ENCODE data around the gene ASIC2.

Gene ASIC2

GRCh38 chr17:33072421-33073161, 220.5 kb downstream of the ASIC2 start:
- H2BK120ac ChIP-seq (ENCODE audit: low read depth, low read length) = no peak overlapping the region
- H3K27ac ChIP-seq (replicated peaks; ENCODE audit: low read length) = no peak overlapping the region
- no CpG with 5 or more reads among the region's 12 CpGs for WGBS, 2 donors (ENCODE audit: extremely low coverage in 2 of 2, insufficient read length in 2 of 2, insufficient replicate concordance in 1 of 2)

GRCh38 chr17:33071656-33072055, 221.4 kb downstream of the ASIC2 start:
- H3K4ac ChIP-seq (ENCODE audit: low read length) = no peak overlapping the region
- H3K4me1 ChIP-seq (ENCODE audit: control insufficient read depth in 2 of 2, insufficient read depth in 1 of 2, low read depth in 1 of 2, low read length in 2 of 2) = peaks cover 0 to 15% of the 10 kb centered on the region in 2 donors
- H2BK120ac ChIP-seq (ENCODE audit: low read depth, low read length) = no peak overlapping the region
- no peak overlapping the region for H2AK5ac ChIP-seq (ENCODE audit: low read depth, low read length)
- no peak overlapping the region for H3K4me3 ChIP-seq (ENCODE audit: low read length in 2 of 2)
- no peak overlapping the region for H2BK12ac ChIP-seq (ENCODE audit: low read length)
- H3K27me3 ChIP-seq (ENCODE audit: control insufficient read depth in 3 of 3, insufficient read depth in 3 of 3, low read depth in 1 of 3, low read length in 3 of 3) = no peaks in the 10 kb centered on the region
- no peaks in the 10 kb centered on the region for H3K79me1 ChIP-seq (ENCODE audit: low read depth, low read length)
- no peak overlapping the region for H2AFZ ChIP-seq (ENCODE audit: low read length)
- no peak overlapping the region for H3K4me2 ChIP-seq (ENCODE audit: insufficient read depth, low read length, poor library complexity, severe bottlenecking)
- no peaks in the 10 kb centered on the region for H3K9me3 ChIP-seq (replicated peaks in 1 of 2; ENCODE audit: control insufficient read depth in 2 of 2, insufficient read depth in 1 of 2, low read depth in 1 of 2, low read length in 2 of 2)
- no peak overlapping the region for H2BK5ac ChIP-seq (ENCODE audit: low read length)
- no peak overlapping the region for H4K8ac ChIP-seq (ENCODE audit: low read depth, low read length)
- no peak overlapping the region for H3K23ac ChIP-seq (ENCODE audit: low read depth, low read length, poor library complexity)
- no peaks in the 10 kb centered on the region for H3K36me3 ChIP-seq (replicated peaks in 1 of 2; ENCODE audit: control insufficient read depth in 2 of 2, insufficient read depth in 2 of 2, low read length in 2 of 2)
- H3K9ac ChIP-seq (ENCODE audit: low read depth, low read length, poor library complexity) = no peak overlapping the region
- H4K91ac ChIP-seq (ENCODE audit: low read depth, low read length, poor library complexity) = no peak overlapping the region
- H3K18ac ChIP-seq (ENCODE audit: low read length) = no peak overlapping the region
- no peak for DNase-seq (ENCODE audit: low spot score)
- no peak overlapping the region for H3K14ac ChIP-seq (ENCODE audit: low read length)
- H3K27ac ChIP-seq (replicated peaks; ENCODE audit: low read length) = no peak overlapping the region
- H2BK15ac ChIP-seq (ENCODE audit: low read length) = no peak overlapping the region

More at GRCh38 chr17:33072421-33073161, 220.5 kb downstream of the ASIC2 start:
- no peak overlapping the region for H3K18ac ChIP-seq (ENCODE audit: low read length)
- no peak overlapping the region for H3K14ac ChIP-seq (ENCODE audit: low read length)
- no peak overlapping the region for H2BK15ac ChIP-seq (ENCODE audit: low read length)
- no peak overlapping the region for H3K9ac ChIP-seq (ENCODE audit: low read depth, low read length, poor library complexity)
- no peak overlapping the region for H2BK5ac ChIP-seq (ENCODE audit: low read length)
- H3K4me3 ChIP-seq (ENCODE audit: low read length in 2 of 2) = no peak overlapping the region
- no peak overlapping the region for H4K8ac ChIP-seq (ENCODE audit: low read depth, low read length)
- H3K4me2 ChIP-seq (ENCODE audit: insufficient read depth, low read length, poor library complexity, severe bottlenecking) = no peak overlapping the region
- no peaks in the 10 kb centered on the region for H3K79me1 ChIP-seq (ENCODE audit: low read depth, low read length)
- peaks cover 0 to 4% (median 0%) of the 10 kb centered on the region in 3 experiments for H3K27me3 ChIP-seq (ENCODE audit: control insufficient read depth in 3 of 3, insufficient read depth in 3 of 3, low read depth in 1 of 3, low read length in 3 of 3)
- H3K4me1 ChIP-seq (ENCODE audit: control insufficient read depth in 2 of 2, insufficient read depth in 1 of 2, low read depth in 1 of 2, low read length in 2 of 2) = peaks cover 0 to 15% of the 10 kb centered on the region in 2 donors
- no peak for DNase-seq (ENCODE audit: low spot score)
- no peak overlapping the region for H2BK12ac ChIP-seq (ENCODE audit: low read length)
- H4K91ac ChIP-seq (ENCODE audit: low read depth, low read length, poor library complexity) = no peak overlapping the region
- H3K36me3 ChIP-seq (replicated peaks in 1 of 2; ENCODE audit: control insufficient read depth in 2 of 2, insufficient read depth in 2 of 2, low read length in 2 of 2) = no peaks in the 10 kb centered on the region
- H2AFZ ChIP-seq (ENCODE audit: low read length) = no peak overlapping the region
- H2AK5ac ChIP-seq (ENCODE audit: low read depth, low read length) = no peak overlapping the region
- H3K4ac ChIP-seq (ENCODE audit: low read length) = no peak overlapping the region
- H3K9me3 ChIP-seq (replicated peaks in 1 of 2; ENCODE audit: control insufficient read depth in 2 of 2, insufficient read depth in 1 of 2, low read depth in 1 of 2, low read length in 2 of 2) = no peaks in the 10 kb centered on the region
- no peak overlapping the region for H3K23ac ChIP-seq (ENCODE audit: low read depth, low read length, poor library complexity)

- Histone ChIP-seq H3K9me3 (replicated peaks in 1 of 2; ENCODE audit: control insufficient read depth in 2 of 2, insufficient read depth in 1 of 2, low read depth in 1 of 2, low read length in 2 of 2) (no peaks in the 10 kb centered on the region), H4K91ac (ENCODE audit: low read depth, low read length, poor library complexity) (no peak overlapping the region), H3K27ac (replicated peaks; ENCODE audit: low read length) (no peak overlapping the region), H4K8ac (ENCODE audit: low read depth, low read length) (no peak overlapping the region), H2BK12ac (ENCODE audit: low read length) (no peak overlapping the region), H2BK120ac (ENCODE audit: low read depth, low read length) (no peak overlapping the region), H3K18ac (ENCODE audit: low read length) (no peak overlapping the region), H2AK5ac (ENCODE audit: low read depth, low read length) (no peak overlapping the region), H3K4me1 (ENCODE audit: control insufficient read depth in 2 of 2, insufficient read depth in 1 of 2, low read depth in 1 of 2, low read length in 2 of 2) (no peaks in the 10 kb centered on the region), H3K27me3 (ENCODE audit: control insufficient read depth in 3 of 3, insufficient read depth in 3 of 3, low read depth in 1 of 3, low read length in 3 of 3) (no peaks in the 10 kb centered on the region), H2AFZ (ENCODE audit: low read length) (no peak overlapping the region), H3K4me2 (ENCODE audit: insufficient read depth, low read length, poor library complexity, severe bottlenecking) (no peak overlapping the region), H3K4ac (ENCODE audit: low read length) (no peak overlapping the region), H3K4me3 (ENCODE audit: low read length in 2 of 2) (no peak overlapping the region), H3K79me1 (ENCODE audit: low read depth, low read length) (no peaks in the 10 kb centered on the region), H2BK15ac (ENCODE audit: low read length) (no peak overlapping the region), H3K23ac (ENCODE audit: low read depth, low read length, poor library complexity) (no peak overlapping the region), H3K14ac (ENCODE audit: low read length) (no peak overlapping the region), H3K36me3 (replicated peaks in 1 of 2; ENCODE audit: control insufficient read depth in 2 of 2, insufficient read depth in 2 of 2, low read length in 2 of 2) (no peaks in the 10 kb centered on the region), H3K9ac (ENCODE audit: low read depth, low read length, poor library complexity) (no peak overlapping the region), H2BK5ac (ENCODE audit: low read length) (no peak overlapping the region)
- DNase-seq (ENCODE audit: low spot score) = no peak
- WGBS, 2 donors (ENCODE audit: extremely low coverage in 2 of 2, insufficient read length in 2 of 2, insufficient replicate concordance in 1 of 2) = no CpG with 5 or more reads among the region's 2 CpGs
Measured at GRCh38 chr17:33057564-33057963, 235.5 kb downstream of the ASIC2 start.

- H3K4me3 ChIP-seq (ENCODE audit: low read length in 2 of 2) = no peak overlapping the region
- H3K9me3 ChIP-seq (replicated peaks in 1 of 2; ENCODE audit: control insufficient read depth in 2 of 2, insufficient read depth in 1 of 2, low read depth in 1 of 2, low read length in 2 of 2) = no peaks in the 10 kb centered on the region
- WGBS, 2 donors (ENCODE audit: extremely low coverage in 2 of 2, insufficient read length in 2 of 2, insufficient replicate concordance in 1 of 2) = no CpG with 5 or more reads among the region's 4 CpGs
- no peak overlapping the region for H3K14ac ChIP-seq (ENCODE audit: low read length)
- no peak overlapping the region for H4K8ac ChIP-seq (ENCODE audit: low read depth, low read length)
- H3K4ac ChIP-seq (ENCODE audit: low read length) = no peak overlapping the region
- H4K91ac ChIP-seq (ENCODE audit: low read depth, low read length, poor library complexity) = no peak overlapping the region
- H2AFZ ChIP-seq (ENCODE audit: low read length) = no peak overlapping the region
- H2BK15ac ChIP-seq (ENCODE audit: low read length) = no peak overlapping the region
- no peak overlapping the region for H2AK5ac ChIP-seq (ENCODE audit: low read depth, low read length)
- no peak overlapping the region for H3K23ac ChIP-seq (ENCODE audit: low read depth, low read length, poor library complexity)
- H3K36me3 ChIP-seq (replicated peaks in 1 of 2; ENCODE audit: control insufficient read depth in 2 of 2, insufficient read depth in 2 of 2, low read length in 2 of 2) = no peaks in the 10 kb centered on the region
- H2BK5ac ChIP-seq (ENCODE audit: low read length) = no peak overlapping the region
- no peaks in the 10 kb centered on the region for H3K27me3 ChIP-seq (ENCODE audit: control insufficient read depth in 3 of 3, insufficient read depth in 3 of 3, low read depth in 1 of 3, low read length in 3 of 3)
- no peak for DNase-seq (ENCODE audit: low spot score)
- H2BK120ac ChIP-seq (ENCODE audit: low read depth, low read length) = no peak overlapping the region
- no peak overlapping the region for H3K18ac ChIP-seq (ENCODE audit: low read length)
- no peak overlapping the region for H3K27ac ChIP-seq (replicated peaks; ENCODE audit: low read length)
- H3K9ac ChIP-seq (ENCODE audit: low read depth, low read length, poor library complexity) = no peak overlapping the region
- no peaks in the 10 kb centered on the region for H3K4me1 ChIP-seq (ENCODE audit: control insufficient read depth in 2 of 2, insufficient read depth in 1 of 2, low read depth in 1 of 2, low read length in 2 of 2)
- H3K79me1 ChIP-seq (ENCODE audit: low read depth, low read length) = no peaks in the 10 kb centered on the region
- H2BK12ac ChIP-seq (ENCODE audit: low read length) = no peak overlapping the region
- H3K4me2 ChIP-seq (ENCODE audit: insufficient read depth, low read length, poor library complexity, severe bottlenecking) = no peak overlapping the region
Measured at GRCh38 chr17:33056399-33057146, 236.5 kb downstream of the ASIC2 start.

All from neuronal stem cell (in vitro differentiated cells).